Panc1 (cell line): ENCODE measurements around the gene SIRT6.

Experiments
- POLR2AphosphoS5 ChIP-seq: IDR thresholded peaks from 2 replicates; pipeline ENCODE4 v1.6.1; 2012; ENCODE audit warnings: mild to moderate bottlenecking, low read depth, low read length, moderate library complexity
- TF ChIP-seq, protein P1 (sequence below): fragments of 450-650 bp; IDR thresholded peaks from 2 replicates; pipeline ENCODE4 v1.5.1; 2017; ENCODE audit warnings: mild to moderate bottlenecking
- TF ChIP-seq, protein P2 (sequence below), 2 experiments: IDR thresholded peaks; 2 replicates each; pipeline ENCODE4 v1.6.1; 2011 to 2012; ENCODE audit warnings: low read depth in 2 of 2, control low read depth in 1 of 2, low read length in 1 of 2, mild to moderate bottlenecking in 1 of 2, moderate library complexity in 1 of 2; ENCODE audit not compliant: insufficient read depth in 1 of 2

DNA sequence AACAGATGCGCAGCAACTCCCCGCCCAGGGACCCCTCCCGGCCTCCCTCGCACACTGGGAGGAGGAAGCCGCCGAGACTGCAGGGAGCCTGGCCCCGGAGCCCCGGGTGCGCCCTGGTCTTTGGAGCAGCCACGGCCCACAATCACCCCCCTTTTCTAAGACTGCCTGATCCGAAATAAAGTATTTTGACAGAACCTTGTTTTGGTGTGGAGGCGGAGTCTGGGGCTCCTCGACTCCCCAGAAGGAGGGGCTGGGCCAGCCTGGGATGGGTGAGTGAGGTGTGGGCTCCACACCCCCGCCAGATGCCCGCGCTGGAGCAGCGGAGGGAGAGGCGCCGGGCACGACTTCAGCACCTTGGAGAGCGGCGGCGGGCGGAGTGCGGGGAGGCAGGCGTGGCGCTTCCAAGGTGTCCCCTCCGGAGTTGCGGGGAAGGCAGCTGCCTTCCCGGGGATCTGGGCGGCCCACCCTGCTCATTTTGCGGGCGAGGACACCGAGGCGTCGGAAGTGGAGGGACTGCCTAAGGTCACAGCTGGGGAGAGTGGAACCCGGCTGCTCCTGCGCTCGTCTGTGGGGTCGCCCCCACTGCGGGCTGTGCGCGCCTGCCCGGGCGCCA, 9.4 kb downstream of the SIRT6 start:
- no peak for TF ChIP-seq POLR2AphosphoS5
- TF ChIP-seq, protein P1, sequence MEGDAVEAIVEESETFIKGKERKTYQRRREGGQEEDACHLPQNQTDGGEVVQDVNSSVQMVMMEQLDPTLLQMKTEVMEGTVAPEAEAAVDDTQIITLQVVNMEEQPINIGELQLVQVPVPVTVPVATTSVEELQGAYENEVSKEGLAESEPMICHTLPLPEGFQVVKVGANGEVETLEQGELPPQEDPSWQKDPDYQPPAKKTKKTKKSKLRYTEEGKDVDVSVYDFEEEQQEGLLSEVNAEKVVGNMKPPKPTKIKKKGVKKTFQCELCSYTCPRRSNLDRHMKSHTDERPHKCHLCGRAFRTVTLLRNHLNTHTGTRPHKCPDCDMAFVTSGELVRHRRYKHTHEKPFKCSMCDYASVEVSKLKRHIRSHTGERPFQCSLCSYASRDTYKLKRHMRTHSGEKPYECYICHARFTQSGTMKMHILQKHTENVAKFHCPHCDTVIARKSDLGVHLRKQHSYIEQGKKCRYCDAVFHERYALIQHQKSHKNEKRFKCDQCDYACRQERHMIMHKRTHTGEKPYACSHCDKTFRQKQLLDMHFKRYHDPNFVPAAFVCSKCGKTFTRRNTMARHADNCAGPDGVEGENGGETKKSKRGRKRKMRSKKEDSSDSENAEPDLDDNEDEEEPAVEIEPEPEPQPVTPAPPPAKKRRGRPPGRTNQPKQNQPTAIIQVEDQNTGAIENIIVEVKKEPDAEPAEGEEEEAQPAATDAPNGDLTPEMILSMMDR = no peak
- TF ChIP-seq, protein P2, sequence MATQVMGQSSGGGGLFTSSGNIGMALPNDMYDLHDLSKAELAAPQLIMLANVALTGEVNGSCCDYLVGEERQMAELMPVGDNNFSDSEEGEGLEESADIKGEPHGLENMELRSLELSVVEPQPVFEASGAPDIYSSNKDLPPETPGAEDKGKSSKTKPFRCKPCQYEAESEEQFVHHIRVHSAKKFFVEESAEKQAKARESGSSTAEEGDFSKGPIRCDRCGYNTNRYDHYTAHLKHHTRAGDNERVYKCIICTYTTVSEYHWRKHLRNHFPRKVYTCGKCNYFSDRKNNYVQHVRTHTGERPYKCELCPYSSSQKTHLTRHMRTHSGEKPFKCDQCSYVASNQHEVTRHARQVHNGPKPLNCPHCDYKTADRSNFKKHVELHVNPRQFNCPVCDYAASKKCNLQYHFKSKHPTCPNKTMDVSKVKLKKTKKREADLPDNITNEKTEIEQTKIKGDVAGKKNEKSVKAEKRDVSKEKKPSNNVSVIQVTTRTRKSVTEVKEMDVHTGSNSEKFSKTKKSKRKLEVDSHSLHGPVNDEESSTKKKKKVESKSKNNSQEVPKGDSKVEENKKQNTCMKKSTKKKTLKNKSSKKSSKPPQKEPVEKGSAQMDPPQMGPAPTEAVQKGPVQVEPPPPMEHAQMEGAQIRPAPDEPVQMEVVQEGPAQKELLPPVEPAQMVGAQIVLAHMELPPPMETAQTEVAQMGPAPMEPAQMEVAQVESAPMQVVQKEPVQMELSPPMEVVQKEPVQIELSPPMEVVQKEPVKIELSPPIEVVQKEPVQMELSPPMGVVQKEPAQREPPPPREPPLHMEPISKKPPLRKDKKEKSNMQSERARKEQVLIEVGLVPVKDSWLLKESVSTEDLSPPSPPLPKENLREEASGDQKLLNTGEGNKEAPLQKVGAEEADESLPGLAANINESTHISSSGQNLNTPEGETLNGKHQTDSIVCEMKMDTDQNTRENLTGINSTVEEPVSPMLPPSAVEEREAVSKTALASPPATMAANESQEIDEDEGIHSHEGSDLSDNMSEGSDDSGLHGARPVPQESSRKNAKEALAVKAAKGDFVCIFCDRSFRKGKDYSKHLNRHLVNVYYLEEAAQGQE (IDR thresholded peaks at IDR 0.05; ENCODE audit: insufficient read depth in 1 of 2, low read depth in 2 of 2, low read length in 1 of 2) = peak; percentile 99
